Spleen (tissue), 7 donors: ENCODE results near the gene ATP5PO.

Experiments used
- POLR2A ChIP-seq, 3 donors: fragments of 450-650 bp; IDR thresholded peaks; one replicate each; pipeline ENCODE4 v1.5.1; 2017; ENCODE audit warnings: antibody characterized with exemption in 3 of 3, mild to moderate bottlenecking in 1 of 3
- POLR2AphosphoS5 ChIP-seq, 3 donors: sonication (generic); formaldehyde crosslinking; IDR thresholded peaks; one replicate each; pipeline ENCODE4 v1.5.1; 2017; ENCODE audit warnings: antibody characterized with exemption in 3 of 3
- TF ChIP-seq, protein P1 (sequence below), 11 experiments: fragments of 200-600 bp in 7 of 11; fragments of 450-650 bp in 4 of 11; sonication (generic) in 4 of 11; IDR thresholded peaks in 8 of 11; conservative IDR thresholded peaks in 3 of 11; 1 replicate in 7 of 11; 2 replicates in 4 of 11; pipeline versions ENCODE4 v1.4.0 to v1.8.0; 2016 to 2021; ENCODE audit warnings: antibody characterized with exemption in 11 of 11, inconsistent platforms in 4 of 11, mild to moderate bottlenecking in 1 of 11
- donor health status: DM: no; HTN: no; CAD: no; lungs with moderate emphysema.
- donor health status: DM: no; HTN: no; CAD: no.
- donor health status: DM: no; HTN: no; CAD: no.

DNA sequence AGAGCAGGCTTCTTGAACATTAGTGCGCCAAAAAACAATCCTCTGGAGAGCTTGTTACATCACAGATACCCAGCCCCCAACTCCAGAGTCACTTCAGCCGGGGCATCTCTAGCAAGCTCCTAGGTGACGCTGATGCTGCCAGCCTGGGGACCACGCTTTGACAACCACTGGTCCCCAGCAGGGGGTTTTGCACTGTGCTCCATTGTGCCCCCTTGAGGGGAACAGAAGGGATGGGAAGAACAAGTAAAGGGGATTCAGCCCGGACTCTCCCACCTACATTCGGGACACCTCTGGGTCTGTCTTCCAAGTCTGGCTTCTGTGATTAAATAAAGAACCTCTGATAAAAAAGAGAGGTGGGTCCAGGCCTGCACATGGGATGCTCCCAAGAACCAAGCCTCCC is 60.4 kb downstream of the ATP5PO start:
- TF ChIP-seq, protein P1, sequence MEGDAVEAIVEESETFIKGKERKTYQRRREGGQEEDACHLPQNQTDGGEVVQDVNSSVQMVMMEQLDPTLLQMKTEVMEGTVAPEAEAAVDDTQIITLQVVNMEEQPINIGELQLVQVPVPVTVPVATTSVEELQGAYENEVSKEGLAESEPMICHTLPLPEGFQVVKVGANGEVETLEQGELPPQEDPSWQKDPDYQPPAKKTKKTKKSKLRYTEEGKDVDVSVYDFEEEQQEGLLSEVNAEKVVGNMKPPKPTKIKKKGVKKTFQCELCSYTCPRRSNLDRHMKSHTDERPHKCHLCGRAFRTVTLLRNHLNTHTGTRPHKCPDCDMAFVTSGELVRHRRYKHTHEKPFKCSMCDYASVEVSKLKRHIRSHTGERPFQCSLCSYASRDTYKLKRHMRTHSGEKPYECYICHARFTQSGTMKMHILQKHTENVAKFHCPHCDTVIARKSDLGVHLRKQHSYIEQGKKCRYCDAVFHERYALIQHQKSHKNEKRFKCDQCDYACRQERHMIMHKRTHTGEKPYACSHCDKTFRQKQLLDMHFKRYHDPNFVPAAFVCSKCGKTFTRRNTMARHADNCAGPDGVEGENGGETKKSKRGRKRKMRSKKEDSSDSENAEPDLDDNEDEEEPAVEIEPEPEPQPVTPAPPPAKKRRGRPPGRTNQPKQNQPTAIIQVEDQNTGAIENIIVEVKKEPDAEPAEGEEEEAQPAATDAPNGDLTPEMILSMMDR (IDR thresholded peaks at IDR 0.05 in 8 of 11, conservative IDR thresholded peaks at IDR 0.05 in 3 of 11) = no peak
- TF ChIP-seq POLR2AphosphoS5 (IDR thresholded peaks at IDR 0.05) (no peak), POLR2A (IDR thresholded peaks at IDR 0.05) (no peak)
